ENCODE measurements around the gene CD164L2.

CD164L2 gene

DNA sequence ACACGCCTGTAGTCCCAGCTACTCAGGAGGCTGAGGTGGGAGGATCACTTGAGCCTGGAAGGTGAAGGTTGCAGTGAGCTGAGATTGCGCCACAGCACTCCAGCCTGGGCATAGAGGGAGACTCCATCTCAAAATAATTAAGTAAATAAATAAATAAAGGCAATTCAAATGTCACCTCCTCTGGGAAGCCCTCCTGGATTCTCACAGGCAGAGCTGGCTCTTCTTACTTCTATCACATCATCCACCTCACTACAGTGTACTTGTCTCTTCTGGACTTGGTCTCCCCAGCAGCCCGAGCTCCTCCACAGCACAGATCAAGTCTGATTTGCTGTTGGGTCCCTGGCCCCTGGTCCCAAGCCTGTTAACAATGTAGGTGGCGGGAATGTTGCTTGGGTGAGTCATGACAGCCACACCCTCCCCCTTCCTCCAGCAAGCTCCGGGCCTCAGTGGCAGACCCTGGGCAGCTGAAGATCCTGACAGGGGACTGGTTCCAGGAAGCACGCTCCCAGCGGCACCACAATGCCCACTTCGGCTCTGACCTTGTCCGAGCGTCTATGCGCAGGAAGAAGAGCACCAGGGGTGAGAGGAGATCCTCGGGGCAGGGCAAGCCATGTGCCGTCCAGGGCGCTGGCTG lies 36.0 kb downstream of the CD164L2 start:
- no peak for DNase-seq (ENCODE audit: low read depth)

GRCh38 chr1:27346357-27346756 lies 36.8 kb downstream of the CD164L2 start:
- no peak for DNase-seq (ENCODE audit: low read depth)

DNA sequence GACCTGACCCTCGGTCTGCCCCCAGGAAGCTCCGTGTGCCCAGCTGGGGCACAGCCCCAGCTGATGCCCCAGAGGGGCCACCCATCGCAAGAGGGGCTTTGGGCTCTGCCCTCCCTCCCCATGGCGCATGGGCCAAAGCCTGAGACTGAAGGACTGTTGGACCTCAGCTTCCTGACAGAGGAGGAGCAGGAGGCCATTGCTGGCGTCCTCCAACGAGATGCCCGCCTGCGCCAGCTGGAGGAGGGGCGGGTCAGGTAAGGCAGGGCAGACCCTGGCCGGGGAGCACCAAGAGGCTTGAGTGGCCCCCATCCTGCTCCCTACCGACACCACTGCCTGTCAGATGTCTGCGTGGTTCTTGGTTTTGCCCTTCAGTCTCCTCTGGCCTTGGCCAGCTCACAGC lies 37.9 kb downstream of the CD164L2 start:
- DNase-seq (ENCODE audit: low read depth): no peak

DNA sequence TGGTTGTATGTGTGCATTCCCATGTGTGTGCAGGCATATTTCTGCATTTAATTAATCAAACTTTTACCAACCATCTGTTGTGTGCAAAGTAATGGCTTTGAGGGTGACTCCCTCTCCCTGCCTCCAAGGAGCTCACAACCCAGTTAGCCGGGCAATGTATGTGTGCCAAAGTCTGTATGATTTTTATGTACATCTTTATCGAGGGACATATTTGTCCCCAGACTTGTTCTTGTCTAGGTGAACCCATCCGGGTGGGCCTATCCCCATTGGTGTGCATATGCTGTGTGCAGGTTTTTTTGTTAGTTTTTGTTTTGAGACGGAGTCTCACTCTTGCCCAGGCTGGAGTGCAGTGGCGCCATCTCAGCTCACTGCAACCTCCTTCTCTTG lies 39.5 kb downstream of the CD164L2 start:
- DNase-seq (ENCODE audit: low read depth): no peak

DNA sequence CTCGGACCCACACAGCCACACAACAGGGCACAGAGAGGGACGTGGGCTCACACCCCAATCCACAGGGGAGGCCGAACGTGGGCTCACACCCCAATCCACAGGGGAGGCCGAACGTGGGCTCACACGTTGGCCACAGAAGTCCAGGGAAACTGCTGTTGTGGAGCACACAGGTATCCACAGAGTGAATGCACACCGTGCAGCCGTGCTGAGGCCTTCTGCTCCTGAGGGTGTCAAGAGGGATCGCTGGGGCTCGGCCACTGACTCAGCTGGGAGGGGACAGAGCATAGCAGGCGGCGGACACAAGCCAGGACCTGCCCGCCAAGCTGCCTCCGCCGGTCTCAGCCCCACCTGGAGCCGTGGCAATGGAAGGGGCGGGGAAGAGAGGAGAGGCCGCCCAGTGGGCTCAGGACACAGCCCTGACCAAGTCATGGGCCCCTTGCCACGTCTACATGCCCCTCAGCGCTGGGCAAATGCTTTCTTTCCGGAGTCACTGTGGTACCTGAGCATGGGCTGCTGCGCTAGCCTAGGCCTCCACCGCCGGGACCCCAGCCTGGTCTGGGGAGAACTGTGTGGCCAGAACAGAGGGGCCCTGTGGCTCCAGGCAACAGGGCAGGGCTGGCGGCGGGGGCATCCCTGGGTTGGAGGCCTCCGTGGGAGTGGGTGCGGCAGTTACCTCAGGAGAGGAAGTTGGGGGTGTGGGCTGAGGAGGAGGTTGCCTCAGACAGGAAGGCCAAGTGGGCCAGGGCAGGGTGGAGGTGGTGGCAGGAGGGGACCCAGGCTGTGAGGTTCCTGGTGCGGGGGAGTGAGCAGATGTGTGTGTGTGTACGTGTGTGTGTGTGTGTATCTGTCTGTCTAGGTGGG lies 40.1 kb downstream of the CD164L2 start:
- no peak for DNase-seq (ENCODE audit: low read depth)

- DNase-seq (ENCODE audit: low read depth): no peak
These were observed 40.7 kb downstream of the CD164L2 start for GRCh38 chr1:27342391-27342777.

GRCh38 chr1:27341525-27342252 lies 41.4 kb downstream of the CD164L2 start, which contains the start of gene SYTL1:
Gene SYTL1, plus strand, starts transcription at chr1:27342022. Its CDS starts 3,313 bp downstream, at chr1:27345335.
- no peak for DNase-seq (ENCODE audit: low read depth)

DNA sequence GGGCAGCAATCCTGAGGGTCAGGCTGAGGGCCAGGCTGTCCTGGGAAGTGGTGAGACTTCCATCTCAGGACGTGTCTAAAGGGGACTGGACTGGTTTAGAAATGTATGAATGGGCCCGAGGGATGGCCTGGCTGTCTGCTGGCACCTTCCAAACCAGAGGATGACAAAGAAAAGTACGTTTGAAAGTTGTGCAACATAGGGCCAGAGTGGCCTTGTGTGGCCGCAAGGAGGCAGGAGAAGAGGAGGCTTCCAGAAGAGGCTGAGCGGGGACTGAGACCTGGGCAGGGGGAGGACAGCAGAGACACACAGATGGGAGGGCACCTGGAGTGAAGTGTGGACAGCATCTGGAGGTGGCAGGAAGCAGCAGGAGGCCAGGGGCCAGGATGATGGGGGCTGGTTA lies 43.9 kb downstream of the CD164L2 start:
- DNase-seq (ENCODE audit: low read depth): no peak

- no peak for DNase-seq (ENCODE audit: low read depth)
These were observed 44.4 kb downstream of the CD164L2 start for GRCh38 chr1:27338751-27339150.

- no peak for DNase-seq (ENCODE audit: low read depth)
These were observed 46.4 kb downstream of the CD164L2 start for GRCh38 chr1:27336756-27337155.

- no peak for DNase-seq (ENCODE audit: low read depth)
These were observed 47.4 kb downstream of the CD164L2 start for GRCh38 chr1:27335506-27336422.

DNA sequence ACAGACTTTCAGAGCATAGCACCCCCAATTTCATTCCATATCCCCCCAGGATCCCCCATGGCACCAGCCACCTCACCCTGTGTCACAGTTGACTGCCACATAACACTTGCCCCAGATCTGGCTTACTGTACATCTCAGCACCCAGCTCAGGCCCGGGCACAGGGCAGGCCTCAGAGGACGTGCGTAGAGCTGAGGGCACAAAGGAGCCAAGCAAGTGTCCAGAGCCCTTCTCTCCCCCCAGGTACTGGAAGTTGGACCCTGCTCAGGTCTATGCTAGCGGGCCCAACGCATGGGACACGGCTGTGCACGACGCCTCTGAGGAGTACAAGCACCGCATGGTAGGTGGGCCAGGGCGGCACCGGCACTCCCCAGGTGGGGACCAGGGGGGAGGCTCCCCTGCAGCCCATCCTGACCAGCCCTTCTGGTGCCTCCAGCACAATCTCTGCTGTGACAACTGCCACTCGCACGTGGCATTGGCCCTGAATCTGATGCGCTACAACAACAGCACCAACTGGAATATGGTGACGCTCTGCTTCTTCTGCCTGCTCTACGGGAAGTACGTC lies 49.3 kb downstream of the CD164L2 start:
- no peak for DNase-seq (ENCODE audit: low read depth)

DNA sequence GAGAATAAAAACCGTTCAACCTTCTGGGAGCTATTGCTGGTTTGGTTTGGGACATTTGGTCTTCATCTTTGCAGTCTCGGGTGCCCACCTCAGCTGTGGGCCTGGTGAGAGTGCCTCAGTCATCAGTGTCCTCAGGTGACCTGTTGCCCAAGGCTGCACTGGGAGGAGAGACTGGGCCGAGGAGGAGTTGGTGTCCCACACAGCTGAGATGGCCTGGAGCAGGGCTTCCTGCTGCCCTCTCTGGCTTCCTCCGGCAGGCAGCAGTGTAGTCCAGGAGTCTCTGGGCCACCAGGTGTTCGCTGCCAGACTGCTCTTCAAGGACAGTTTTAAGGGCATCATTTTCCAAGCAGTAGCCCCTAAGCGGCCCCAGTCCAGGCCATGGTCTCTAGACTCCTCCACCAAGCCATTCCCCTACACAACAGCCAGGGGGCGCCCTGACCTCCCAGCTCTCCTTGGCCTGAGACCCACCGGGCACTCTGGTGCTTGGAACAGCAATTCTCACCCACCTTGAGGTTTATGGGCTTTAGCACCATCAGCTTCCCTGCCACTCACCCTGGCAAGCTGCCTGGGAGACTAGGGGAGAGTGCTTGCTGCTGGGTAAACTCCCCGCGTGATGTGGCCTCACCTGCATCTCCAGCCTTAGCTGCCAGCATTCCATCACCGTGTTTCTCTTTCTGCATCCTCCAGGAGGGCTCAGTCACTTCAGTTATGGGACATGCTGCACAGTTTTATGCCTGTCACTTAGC lies 50.4 kb downstream of the CD164L2 start:
- DNase-seq (ENCODE audit: low read depth): no peak

DNA sequence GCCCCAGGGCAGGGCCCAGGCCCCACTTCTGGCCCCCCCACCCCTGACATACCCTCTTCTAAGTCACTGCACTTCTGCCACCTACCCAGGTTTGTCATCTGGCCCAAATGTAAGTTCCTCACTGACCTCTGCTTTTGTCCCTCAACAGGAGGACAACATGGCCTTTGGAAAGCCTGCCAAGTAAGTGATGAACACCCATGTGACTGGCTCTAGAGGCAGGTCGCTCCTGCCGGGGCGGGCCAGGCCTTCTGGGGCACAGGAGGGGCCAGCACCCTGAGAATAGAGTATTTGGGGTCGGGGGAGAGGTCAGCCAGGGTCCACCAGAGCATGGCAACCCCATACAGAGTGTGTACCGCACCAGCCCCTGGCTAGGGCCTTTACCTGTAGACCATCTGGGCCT lies 51.2 kb downstream of the CD164L2 start:
- DNase-seq (ENCODE audit: low read depth): no peak

DNA sequence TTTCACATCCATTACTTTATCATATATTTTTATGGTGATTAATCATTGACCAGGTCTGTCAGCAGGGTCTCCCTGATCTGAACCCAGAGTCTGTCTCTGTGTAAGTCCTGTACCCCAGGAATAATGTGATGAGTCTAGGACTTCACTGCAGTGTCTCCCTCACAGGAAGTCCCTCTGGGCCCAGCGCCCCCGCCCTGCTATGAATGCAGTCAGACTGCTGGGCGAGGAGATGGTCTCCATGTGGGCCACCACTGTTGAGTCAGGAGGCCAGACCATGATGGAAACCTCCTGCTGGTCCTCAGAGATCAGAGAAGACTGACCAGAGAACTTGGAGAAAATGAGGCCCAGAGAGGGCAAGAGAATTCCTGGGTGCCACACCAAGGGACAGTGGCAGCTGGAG lies 51.7 kb downstream of the CD164L2 start:
- no peak for DNase-seq (ENCODE audit: low read depth)

DNA sequence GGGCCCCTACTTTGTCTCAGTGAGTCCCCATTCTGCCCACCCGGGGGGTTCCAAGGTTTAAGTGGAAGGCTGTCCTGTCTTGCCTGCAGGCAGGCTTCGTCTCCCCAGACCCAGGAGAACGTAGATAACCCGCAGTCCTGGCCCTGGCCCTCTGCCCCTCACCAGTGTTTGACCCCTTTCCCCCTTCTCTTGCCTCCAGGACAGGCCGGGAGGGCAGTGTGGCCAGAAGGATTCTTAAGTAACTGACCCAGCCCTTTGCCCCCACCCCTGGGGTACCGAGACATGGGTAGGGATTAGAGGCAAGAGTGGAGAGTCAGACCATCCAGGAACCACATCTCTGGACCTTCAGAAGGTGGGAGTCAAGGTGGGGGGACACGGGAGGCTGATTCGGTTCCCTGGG lies 52.3 kb downstream of the CD164L2 start:
- no peak for DNase-seq (ENCODE audit: low read depth)
